Endothelial cell of umbilical vein (primary cell): ENCODE measurements around the gene KCNH1. TPM values are rescaled to one million over a fixed set of nuclear protein-coding genes. Genes with fewer than 3 reads are reported as not detected.

ENCODE experiments used
- BruUV-seq: library from RNA; stranded (reverse); fragments of 400-500 nt; replicated peaks from 2 replicates; lab custom pipeline; 2021; lab: Mats Ljungman, UMichigan
- CTCF ChIA-PET: fragments of 300-600, 350-600 bp; sonication (Branson Sonifier 250); formaldehyde crosslinking; loops from one replicate; lab custom pipeline; 2021; ENCODE audit warnings: antibody characterized with exemption, inconsistent platforms; lab: Charles Lee
- POLR2A ChIA-PET: fragments of 300-600, 350-600 bp; sonication (Branson Sonifier 250); formaldehyde crosslinking; loops from one replicate; lab custom pipeline; 2021; ENCODE audit warnings: antibody characterized with exemption, inconsistent platforms; lab: Charles Lee
- DNase-seq: peaks from one replicate; pipeline ENCODE4 v3.0.0-alpha.2; 2011; ENCODE audit warnings: low read depth, low spot score
- FAIRE-seq: peaks from 2 replicates; lab custom pipeline; 2011; peaks lifted over from hg19 to GRCh38; lab: Jason Lieb, UNC
- H2AFZ ChIP-seq: 2 replicates; pipeline ENCODE4 v1.6.0; 2012; ENCODE audit warnings: low read depth, low read length, control low read depth, inconsistent platforms
- H3K27ac ChIP-seq: 2 replicates; pipeline ENCODE4 v1.5.1; 2011; ENCODE audit warnings: low read depth, mild to moderate bottlenecking, control low read depth, low read length, moderate library complexity; ENCODE audit not compliant: insufficient read depth
- H3K27me3 ChIP-seq, 2 experiments: 2 replicates each; pipeline versions ENCODE4 v1.6.0 to v1.6.1; 2011; ENCODE audit warnings: low read length in 2 of 2, mixed read lengths in 1 of 2; ENCODE audit not compliant: control insufficient read depth in 2 of 2, insufficient read depth in 2 of 2
- H3K36me3 ChIP-seq, 2 experiments: 2 replicates in 1 of 2; 3 replicates in 1 of 2; pipeline ENCODE4 v1.5.1; 2011; ENCODE audit warnings: low read length in 2 of 2, mild to moderate bottlenecking in 1 of 2, moderate library complexity in 1 of 2; ENCODE audit not compliant: control insufficient read depth in 2 of 2, insufficient read depth in 2 of 2; ENCODE audit errors: extremely low read depth in 1 of 2
- H3K4me1 ChIP-seq: 3 replicates; pipeline ENCODE4 v1.5.1; 2011; ENCODE audit warnings: mild to moderate bottlenecking, low read length; ENCODE audit not compliant: control insufficient read depth, insufficient read depth; ENCODE audit errors: extremely low read depth
- H3K4me2 ChIP-seq: 2 replicates; pipeline ENCODE4 v1.6.1; 2011; ENCODE audit warnings: low read length, control low read depth, mixed read lengths; ENCODE audit not compliant: insufficient read depth
- H3K4me3 ChIP-seq, 3 experiments: fragments of 200-600 bp in 1 of 3; sonication (generic), shearing (Covaris generic) in 1 of 3; replicated peaks in 1 of 3; 2 replicates each; pipeline ENCODE4 v1.5.1; 2011 to 2016; ENCODE audit warnings: control low read depth in 3 of 3, low read length in 3 of 3, mild to moderate bottlenecking in 2 of 3, inconsistent platforms in 1 of 3, low read depth in 1 of 3, moderate library complexity in 1 of 3; ENCODE audit not compliant: insufficient read depth in 1 of 3
- H3K79me2 ChIP-seq: 2 replicates; pipeline ENCODE4 v1.6.0; 2012; ENCODE audit warnings: low read length, inconsistent platforms; ENCODE audit not compliant: control insufficient read depth, insufficient read depth
- H3K9ac ChIP-seq: replicated peaks from 2 replicates; pipeline ENCODE3; 2011; ENCODE audit warnings: low read length, control low read depth; ENCODE audit not compliant: insufficient read depth; ENCODE audit errors: extremely low read depth
- H3K9me1 ChIP-seq: replicated peaks from 3 replicates; pipeline ENCODE4 v1.6.0; 2011; ENCODE audit warnings: mild to moderate bottlenecking, low read length; ENCODE audit not compliant: control insufficient read depth, insufficient read depth; ENCODE audit errors: extremely low read depth
- H3K9me3 ChIP-seq: replicated peaks from 2 replicates; pipeline ENCODE4 v1.5.1; 2012; ENCODE audit warnings: low read length, inconsistent platforms; ENCODE audit not compliant: control insufficient read depth, insufficient read depth
- H4K20me1 ChIP-seq: replicated peaks from 2 replicates; pipeline ENCODE3; 2011; ENCODE audit warnings: mild to moderate bottlenecking, low read length; ENCODE audit not compliant: control insufficient read depth, insufficient read depth; ENCODE audit errors: extremely low read depth
- CTCF ChIP-seq, 2 donors: IDR thresholded peaks; 1 replicate in 1 of 2; 2 replicates in 1 of 2; pipeline ENCODE4 v1.5.1; 2011; ENCODE audit warnings: low read length in 2 of 2, mild to moderate bottlenecking in 2 of 2, moderate library complexity in 2 of 2, control low read depth in 1 of 2, inconsistent platforms in 1 of 2, low read depth in 1 of 2; ENCODE audit not compliant: insufficient read depth in 1 of 2; ENCODE audit errors: extremely low read depth in 1 of 2
- EZH2 ChIP-seq: IDR thresholded peaks from 2 replicates; pipeline ENCODE4 v1.6.1; 2012; ENCODE audit warnings: borderline replicate concordance, low read depth, mild to moderate bottlenecking, moderate library complexity, low read length, inconsistent platforms; ENCODE audit not compliant: severe bottlenecking
- GATA2 ChIP-seq: IDR thresholded peaks from 2 replicates; pipeline ENCODE4 v1.7.0; 2011; ENCODE audit warnings: low read depth, mild to moderate bottlenecking, moderate library complexity, mixed read lengths, low read length; ENCODE audit not compliant: insufficient read length, insufficient read depth
- JUN ChIP-seq: IDR thresholded peaks from 2 replicates; pipeline ENCODE4 v1.6.1; 2011; ENCODE audit warnings: borderline replicate concordance, low read depth; ENCODE audit not compliant: insufficient read length, insufficient read depth
- MAX ChIP-seq: IDR thresholded peaks from 2 replicates; pipeline ENCODE4 v1.6.1; 2011; ENCODE audit not compliant: insufficient read depth, insufficient read length
- MYC ChIP-seq: IDR thresholded peaks from one replicate; pipeline ENCODE4 v1.6.1; 2011; ENCODE audit warnings: mild to moderate bottlenecking, low read depth, low read length
- POLR2A ChIP-seq: IDR thresholded peaks from 2 replicates; pipeline ENCODE4 v1.6.1; 2012; ENCODE audit warnings: low read depth, mild to moderate bottlenecking, control low read depth, low read length
- POLR2AphosphoS5 ChIP-seq: IDR thresholded peaks from 2 replicates; pipeline ENCODE4 v1.6.1; 2012; ENCODE audit warnings: low read depth, mild to moderate bottlenecking, control low read depth, low read length, moderate library complexity; ENCODE audit not compliant: insufficient read depth
- dilution Hi-C: fragments of 300-500 bp; cut with MboI; formaldehyde crosslinking; loops from one replicate; pipeline ENCODE4 v1.15.0; 2019; ENCODE audit warnings: low sequenced_read_pairs; ENCODE audit not compliant: extremely low pct_ligation_motif_present
- intact Hi-C: fragments of 100-400 bp; cut with micrococcal nuclease; formaldehyde crosslinking; loops from one replicate; pipeline ENCODE4 v1.10.0; 2022
- polyA plus RNA-seq, 4 experiments: library from polyadenylated mRNA; depleted of rRNA in 3 of 4; stranded (reverse) in 3 of 4; unstranded in 1 of 4; fragments of >200 nt; gene quantifications; 2 replicates each; pipeline versions ENCODE4 v1.2.1 to v1.2.3, GENCODE V29; 2011 to 2012; ENCODE audit warnings: missing spikeins in 1 of 4
- total RNA-seq: library from RNA; stranded (reverse); gene quantifications from 2 replicates; pipeline ENCODE4 v1.2.3, GENCODE V29; 2021

KCNH1 gene
- total and polyA plus RNA-seq, 2 donors (not counting 3 experiments of a cell fraction or from before 2014, with no cell fraction given), result not detected

- Histone ChIP-seq H3K9ac (no peak overlapping the region), H3K27ac (no peak overlapping the region), H3K36me3 (no peaks in the 10 kb centered on the region), H3K4me3 (no peak overlapping the region), H3K9me1 (no peaks in the 10 kb centered on the region), H3K79me2 (no peaks in the 10 kb centered on the region), H4K20me1 (no peaks in the 10 kb centered on the region), H2AFZ (no peak overlapping the region), H3K4me1 (no peaks in the 10 kb centered on the region), H3K4me2 (no peak overlapping the region), H3K9me3 (no peaks in the 10 kb centered on the region), H3K27me3 (no peaks in the 10 kb centered on the region)
- TF ChIP-seq CTCF (IDR thresholded peaks at IDR 0.05; ENCODE audit: extremely low read depth in 1 of 2, insufficient read depth in 1 of 2, low read depth in 1 of 2, low read length in 2 of 2) (no peak), GATA2 (no peak), POLR2AphosphoS5 (no peak), EZH2 (no peak), MYC (no peak), JUN (no peak), MAX (no peak), POLR2A (no peak)
- intact Hi-C loops, result no loop called here
- dilution Hi-C loops, result no loop called here
- ChIA-PET CTCF (no interaction called here), POLR2A (no interaction called here)
- FAIRE-seq (no peak), DNase-seq (no peak)
- no TSS peak for BruUV-seq
Observed at GRCh38 chr1:210641582-210641981, 492.4 kb downstream of the KCNH1 start.
